Anterior cingulate cortex (tissue), 58 donors: Measurements from ENCODE around the gene TSPAN4.
A peak's percentile ranks its signal among the peaks of the same experiment; 100 is the strongest.

Experiments
- DNase-seq, 58 donors: peaks; one replicate each; lab custom pipeline; 2025; lab: John Stamatoyannopoulos, UW

TSPAN4 gene

DNA sequence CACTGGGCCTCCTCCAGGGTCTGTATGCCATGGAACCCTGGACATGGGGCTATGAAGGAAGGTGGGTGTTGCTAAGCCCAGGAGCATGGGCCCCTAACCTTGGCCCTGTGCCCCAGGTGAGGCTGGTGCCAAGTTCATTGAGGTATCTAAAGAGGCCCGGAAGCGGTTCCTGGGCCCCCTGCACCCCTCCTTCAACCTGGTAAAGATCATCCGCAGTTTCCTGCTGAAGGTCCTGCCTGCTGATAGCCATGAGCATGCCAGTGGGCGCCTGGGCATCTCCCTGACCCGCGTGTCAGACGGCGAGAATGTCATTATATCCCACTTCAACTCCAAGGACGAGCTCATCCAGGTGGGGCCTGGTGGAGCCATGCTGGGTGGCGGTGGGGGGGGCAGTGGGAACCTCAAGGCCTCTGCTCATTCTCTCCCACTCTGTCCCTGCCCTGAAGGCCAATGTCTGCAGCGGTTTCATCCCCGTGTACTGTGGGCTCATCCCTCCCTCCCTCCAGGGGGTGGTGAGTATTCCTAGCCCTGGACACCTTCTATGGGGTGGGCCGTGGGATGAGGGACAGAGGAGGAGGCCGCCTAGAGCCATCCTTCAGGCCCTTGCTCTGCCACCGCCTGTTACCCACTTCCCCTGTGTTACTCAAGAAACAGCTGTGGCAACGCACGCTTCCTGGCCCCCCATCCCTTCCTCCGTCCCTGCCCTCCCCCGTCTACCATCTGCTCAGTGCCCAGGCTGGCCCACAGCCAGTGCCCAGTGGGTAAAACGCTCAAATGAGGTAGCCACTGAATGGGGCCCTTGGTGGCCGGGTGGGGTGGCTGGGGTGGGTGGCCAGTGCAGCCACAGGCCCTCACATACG is 20.9 kb upstream of the TSPAN4 start:
- peak in 9 of 58 donors; percentile 20 to 46 (median 31) for DNase-seq

DNA sequence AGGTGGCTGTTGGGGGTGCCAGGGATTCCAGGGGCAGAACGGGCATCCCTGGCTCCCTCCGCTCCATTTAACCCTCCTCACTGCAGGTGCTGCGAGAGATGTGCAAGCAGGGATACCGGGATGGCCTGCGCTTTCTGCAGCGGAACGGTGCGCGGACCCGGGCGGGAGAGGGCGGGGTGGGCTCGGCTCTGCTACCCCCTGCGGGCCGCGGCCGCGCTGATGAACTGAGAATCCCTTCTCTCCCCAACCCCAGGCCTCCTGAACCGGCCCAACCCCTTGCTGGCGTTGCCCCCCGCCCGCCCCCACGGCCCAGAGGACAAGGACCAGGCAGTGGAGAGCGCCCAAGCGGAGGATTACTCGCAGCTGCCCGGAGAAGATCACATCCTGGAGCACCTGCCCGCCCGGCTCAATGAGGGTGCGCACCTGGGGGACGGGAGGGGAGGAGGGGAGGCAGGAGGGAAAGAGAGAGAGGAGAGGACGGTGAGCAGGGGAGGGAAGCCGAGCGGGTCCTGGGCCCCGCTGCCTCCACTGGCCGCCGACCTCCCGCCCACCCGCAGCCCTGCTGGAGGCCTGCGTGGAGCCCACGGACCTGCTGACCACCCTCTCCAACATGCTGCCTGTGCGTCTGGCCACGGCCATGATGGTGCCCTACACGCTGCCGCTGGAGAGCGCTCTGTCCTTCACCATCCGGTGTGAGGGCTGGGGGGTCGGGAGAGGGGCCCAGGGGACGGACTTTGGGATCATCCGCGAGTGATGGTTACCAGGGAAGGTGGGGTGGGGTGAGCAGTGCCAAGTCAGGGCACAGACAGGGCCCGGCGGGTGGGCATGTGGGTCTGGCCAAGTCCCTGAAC is 19.0 kb upstream of the TSPAN4 start:
- no peak for DNase-seq

DNA sequence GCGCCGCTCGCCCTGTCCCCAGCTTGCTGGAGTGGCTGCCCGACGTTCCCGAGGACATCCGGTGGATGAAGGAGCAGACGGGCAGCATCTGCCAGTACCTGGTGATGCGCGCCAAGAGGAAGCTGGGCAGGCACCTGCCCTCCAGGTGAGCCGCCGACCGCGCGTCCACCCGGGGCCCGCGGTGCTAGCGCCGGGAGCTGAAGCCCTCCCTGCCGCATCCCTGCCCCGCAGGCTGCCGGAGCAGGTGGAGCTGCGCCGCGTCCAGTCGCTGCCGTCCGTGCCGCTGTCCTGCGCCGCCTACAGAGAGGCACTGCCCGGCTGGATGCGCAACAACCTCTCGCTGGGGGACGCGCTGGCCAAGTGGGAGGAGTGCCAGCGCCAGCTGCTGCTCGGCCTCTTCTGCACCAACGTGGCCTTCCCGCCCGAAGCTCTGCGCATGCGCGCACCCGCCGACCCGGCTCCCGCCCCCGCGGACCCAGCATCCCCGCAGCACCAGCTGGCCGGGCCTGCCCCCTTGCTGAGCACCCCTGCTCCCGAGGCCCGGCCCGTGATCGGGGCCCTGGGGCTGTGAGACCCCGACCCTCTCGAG is 18.3 kb upstream of the TSPAN4 start:
- peak in 27 of 58 donors; percentile 19 to 67 (median 38) for DNase-seq

DNA sequence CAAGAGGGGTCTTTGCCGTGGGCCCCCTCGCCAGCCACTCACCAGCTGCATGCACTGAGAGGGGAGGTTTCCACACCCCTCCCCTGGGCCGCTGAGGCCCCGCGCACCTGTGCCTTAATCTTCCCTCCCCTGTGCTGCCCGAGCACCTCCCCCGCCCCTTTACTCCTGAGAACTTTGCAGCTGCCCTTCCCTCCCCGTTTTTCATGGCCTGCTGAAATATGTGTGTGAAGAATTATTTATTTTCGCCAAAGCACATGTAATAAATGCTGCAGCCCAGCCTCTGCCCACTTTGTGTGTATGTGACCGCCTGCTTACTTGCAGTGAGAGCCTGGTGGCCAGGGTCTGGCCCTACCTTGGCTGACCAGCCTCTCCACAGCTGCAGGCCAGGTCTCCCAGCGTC is 17.7 kb upstream of the TSPAN4 start:
- DNase-seq: no peak

DNA sequence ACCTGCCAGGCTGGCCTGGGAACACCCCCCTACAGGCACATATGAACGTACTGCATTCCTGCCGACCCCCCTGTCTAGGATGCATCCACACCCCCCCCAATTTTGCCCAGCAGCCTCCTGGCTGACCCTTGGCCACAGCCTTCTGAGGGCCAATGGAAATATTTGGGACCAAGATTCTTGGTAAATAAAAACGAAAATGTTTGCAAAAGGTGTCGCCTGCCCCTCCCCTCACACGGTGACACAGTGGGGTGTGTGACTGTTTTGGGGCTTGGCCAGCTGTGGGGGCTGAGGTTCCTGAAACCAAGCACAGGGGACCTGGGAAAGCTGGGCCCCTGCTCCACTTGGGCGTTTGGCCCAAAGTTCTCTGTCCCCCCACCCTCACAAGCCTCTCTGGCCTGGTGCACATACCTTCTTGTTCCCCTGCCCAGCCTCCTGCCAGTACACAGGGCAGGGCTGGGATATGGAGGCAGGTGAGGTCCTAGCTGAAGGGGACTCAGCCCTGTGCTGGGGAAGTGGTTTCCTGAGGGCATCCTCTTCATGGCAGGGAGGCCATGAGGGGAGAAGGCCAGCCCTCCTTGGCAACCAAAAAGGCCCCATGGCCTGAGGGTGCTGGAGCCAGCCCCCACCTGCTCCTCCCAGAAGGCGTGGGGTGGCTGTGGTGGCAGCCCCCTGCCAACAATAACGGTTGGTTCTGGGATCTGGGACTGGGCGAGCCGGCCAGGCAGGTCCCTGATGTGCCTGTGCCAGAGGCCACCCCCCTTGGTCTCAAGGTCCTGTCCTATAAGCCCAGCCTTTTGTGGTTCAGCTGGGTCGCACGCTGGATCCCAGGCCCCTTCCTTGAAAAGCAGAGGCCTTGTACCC is 17.1 kb upstream of the TSPAN4 start:
- no peak for DNase-seq

DNA sequence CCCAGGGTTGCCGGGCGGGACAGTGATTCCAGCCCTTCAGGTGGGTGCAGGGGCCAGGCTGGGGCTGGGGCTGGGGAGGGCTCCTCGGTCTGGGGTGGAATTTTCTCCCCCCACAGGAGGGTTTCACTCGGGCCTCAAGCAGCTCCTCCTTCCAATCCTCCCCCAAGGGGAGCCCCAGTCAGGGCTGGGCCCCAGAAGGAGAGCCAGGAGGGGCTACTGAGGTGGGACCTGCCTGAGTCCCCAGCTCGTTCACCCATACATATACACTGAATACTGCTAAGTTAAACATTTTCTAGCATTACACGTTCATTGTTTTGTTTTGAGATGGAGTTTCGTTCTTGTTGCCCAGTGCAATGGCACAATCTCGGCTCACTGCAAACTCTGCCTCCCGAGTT is 16.4 kb upstream of the TSPAN4 start:
- no peak for DNase-seq

DNA sequence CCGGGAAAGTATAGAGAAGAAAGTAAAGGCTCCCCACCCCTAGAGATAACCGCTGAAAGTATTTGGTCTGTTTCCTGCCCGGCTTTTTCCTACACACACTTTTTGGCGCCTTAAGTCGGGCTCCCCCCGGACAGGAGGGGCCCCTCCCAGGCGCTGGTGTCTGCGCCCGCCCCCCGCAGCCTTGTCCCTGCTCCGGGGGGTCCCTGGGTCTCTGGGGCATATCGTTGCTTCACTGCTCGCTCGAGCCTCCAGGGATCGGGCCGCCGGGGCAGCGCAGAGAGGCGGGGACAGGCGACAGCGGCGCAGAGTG is 15.9 kb upstream of the TSPAN4 start:
- DNase-seq: no peak

DNA sequence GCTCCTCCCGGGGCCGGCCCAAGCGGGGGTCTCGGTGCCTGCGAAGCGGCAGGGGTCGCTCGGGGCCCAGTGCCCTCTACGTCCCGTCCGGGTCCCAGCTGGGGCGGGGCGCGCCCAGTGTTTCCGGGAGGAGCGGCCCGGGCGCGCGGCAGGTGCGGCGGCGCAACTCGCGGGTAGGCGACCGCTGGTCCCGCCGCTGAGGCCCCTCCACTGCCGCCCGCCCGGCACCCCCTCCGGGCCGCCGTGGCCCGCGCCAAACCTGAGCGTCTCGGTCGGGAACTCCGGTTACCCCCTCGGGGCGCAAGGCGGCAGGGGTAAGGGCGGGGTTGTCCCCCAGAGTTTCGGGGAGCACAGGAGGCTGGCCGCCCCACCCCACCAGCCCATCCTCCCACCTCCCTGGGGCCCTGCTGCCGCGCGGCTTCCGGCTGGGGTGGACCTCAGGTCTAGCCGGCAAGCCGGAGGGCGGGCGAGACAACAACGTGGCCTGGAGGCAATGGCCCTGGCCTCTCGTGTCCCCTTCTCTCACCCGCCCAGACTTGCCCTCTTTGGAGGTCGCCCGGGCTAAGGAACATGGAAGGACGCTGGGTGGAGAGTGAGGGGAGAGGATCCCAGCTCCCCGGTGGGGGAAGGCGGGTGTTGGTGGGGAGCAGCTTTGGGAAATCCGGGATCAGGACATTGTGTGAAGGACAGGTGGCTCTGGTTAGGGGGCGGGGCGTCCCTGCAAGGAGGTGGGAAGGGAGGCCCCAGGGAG is 15.3 kb upstream of the TSPAN4 start:
- DNase-seq: no peak

DNA sequence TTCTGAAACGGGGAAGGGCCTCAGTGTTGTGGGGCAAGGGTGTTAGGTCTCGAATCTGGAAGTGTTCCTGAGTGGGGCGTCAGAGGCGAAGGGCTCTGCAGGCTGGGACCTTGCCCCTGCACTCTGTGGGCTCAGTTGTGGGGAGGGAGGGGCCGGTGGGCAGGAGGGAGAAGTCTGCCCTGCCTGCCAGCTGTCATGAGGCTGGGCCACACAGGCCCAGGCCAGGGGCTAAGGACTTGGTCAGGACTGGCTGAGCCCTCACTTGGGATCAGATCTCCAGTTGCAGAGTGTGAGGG is 14.8 kb upstream of the TSPAN4 start, which contains the start of gene CRACR2B:
Gene CRACR2B, plus strand, starts transcription at position 23 of the 296 bp plus-strand sequence. CDS start 689 bp downstream, outside the sequence.
- no peak for DNase-seq

DNA sequence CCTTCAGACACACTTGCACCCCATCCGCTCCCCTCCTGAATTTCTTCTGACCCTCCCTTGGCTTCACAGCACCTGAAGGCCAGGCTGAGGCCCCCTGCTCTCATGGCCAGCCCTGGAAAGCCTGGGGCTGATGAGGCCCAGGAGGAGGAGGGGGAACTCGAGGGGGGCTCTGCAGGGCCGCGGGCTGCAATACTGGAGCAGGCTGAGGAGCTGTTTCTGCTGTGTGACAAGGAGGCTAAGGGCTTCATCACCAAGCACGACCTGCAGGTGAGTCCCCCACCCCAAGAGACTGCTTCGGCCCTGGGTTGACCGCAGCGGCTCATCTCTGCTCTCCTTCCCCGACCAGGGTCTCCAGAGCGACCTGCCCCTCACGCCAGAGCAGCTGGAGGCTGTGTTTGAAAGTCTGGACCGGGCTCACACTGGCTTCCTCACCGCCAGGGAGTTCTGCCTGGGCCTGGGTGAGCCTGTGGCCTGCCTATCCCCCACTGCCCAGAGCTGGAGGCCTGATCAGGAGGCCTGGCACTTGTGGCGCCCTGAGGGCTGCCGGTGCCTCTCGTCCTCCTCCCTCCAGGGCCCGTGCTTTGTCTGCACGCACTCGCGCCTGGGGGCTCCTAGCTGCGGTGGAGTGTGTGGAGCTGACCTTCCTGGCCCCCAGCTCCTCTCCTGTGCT is 14.0 kb upstream of the TSPAN4 start:
- no peak for DNase-seq

DNA sequence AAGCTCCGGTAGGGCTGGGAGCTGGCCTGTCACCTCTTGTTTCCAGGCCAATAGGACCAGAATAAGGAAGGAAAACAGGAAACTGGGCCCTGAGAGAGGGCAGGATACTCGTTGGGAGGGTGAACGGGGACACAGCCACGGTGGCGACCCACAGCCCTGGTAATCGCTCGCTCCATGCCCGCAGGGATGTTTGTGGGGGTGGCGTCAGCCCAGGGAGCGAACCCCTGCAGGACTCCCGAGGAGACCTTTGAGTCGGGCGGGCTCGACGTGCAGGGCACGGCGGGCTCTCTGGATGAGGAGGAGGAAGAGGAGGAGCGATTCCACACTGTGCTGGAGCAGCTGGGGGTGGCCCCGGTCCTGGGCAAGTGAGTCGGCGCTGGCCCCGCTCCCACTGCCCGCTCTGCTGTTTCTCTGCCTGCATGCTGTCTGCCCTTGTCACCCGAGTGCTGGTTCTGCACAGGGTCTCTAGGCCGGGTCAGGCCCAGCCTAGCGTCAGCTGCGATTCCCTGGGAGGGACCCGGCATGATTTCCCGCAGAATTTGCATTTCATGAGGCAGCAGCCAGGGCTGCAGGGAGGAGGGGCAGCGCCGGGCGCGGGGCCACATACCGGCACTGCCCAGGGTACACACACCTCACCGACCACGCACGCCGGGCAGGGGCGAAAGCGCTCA is 13.3 kb upstream of the TSPAN4 start:
- no peak for DNase-seq

DNA sequence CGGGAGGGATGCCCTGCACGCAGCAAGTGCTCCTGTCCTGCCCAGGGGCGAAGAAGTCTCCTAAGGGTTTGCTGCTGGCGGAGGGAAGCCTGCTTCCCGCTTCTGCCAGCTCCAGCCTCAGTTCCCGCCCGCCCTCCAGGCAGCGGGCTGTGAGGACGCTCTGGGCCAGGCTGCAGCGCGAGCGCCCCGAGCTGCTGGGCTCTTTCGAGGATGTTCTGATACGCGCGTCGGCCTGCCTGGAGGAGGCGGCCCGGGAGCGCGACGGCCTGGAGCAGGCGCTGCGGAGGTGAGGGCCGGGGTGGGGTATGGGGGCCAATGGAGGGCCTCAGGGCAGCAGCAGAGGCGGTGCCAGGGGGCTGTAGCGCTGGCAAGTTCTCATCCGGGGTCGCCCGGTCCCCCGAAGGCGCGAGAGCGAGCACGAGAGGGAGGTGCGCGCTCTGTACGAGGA is 12.8 kb upstream of the TSPAN4 start:
- no peak for DNase-seq

DNA sequence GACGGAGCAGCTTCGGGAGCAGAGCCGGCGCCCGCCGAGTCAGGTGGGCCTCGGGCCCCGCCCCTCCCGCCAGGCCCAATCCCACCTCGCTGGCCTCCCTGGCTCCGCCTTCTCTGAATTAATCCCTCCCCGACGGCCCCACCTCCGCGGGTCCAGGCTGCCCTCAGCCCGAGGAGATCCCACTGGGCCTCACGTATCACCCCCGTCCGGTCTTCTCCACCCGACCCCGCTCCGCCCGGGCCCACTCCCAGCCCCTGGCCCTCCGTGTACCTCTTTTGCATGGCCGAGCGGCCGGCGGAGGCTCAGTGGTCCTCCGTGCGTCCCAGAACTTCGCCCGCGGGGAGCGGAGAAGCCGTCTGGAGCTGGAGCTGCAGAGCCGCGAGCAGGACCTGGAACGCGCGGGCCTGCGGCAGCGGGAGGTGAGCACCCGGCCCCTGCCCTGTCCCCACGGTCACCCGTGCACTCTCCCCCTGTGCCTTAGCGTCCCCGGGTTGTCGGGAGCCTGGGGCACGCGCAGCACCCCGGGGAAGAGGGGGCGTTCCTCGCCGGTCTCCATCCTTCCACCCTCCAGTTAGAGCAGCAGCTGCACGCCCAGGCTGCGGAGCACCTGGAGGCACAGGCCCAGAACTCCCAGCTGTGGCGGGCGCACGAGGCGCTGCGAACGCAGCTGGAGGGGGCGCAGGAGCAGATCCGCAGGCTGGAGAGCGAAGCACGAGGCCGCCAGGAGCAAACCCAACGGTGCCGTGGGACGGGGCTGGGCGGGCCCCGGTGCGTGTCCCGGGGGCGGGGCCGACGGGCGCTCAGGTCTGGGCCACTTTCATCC is 12.1 kb upstream of the TSPAN4 start:
- DNase-seq: peak in 9 of 58 donors; percentile 26 to 48 (median 35)

DNA sequence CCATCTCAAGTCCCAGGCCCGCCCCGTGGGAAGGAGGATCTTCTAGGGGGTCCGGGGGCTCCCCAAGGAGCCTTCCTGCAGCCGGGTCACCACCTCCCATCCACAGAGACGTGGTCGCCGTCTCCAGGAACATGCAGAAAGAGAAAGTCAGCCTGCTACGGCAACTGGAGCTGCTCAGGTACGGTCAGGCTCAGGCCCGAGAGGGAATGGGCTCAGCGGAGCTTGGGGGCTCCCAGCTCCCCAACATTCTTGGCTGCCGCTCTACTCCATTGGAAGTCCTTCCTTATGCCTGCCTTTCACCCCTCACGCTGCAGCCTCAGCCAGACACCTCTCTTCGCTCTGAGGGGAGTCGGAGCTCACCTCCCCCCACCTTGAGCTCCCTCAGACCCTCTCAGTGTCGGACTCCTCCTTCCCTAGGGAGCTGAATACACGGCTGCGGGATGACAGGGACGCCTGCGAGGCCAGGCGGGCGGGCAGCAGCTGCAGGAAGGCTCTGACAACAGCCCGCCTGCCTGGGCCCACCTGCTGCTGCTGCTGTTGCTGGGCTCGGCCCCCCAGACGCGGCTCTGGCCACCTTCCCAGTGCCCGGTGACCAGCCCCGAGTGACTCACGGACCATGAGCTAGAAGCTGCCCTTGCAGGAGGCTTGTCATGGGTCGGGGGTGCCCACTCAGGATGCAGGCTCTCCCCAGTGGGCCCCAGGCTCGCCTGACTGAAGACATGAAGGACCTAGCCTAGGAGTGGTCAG is 11.4 kb upstream of the TSPAN4 start:
- DNase-seq: no peak

DNA sequence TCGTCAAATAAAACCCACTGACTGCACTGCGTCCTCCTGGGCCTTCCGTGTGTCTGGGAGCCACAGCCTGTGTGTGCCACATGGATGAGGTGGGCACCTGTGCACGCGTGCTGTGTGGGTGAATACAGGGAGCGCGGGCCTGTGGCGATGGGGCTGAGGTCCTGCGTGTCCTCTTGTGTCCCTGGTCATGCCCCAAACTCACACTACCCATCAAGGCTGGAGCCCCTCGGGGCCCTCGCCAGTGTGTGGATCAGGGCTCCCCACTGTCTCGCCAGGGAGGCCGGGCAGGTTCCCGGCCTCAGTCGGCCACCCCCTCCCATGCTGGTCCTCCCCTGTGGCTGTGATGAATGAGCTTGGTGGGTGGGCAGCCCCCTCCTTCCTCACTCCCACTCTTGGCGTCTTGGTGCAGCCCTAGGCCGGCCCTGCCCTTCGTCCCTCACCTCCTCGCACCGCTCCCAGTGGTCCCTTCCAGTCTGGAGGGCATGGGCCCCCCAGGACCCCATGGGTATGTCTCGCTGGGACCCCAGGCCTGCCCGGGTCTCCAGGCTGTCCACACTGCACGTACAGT is 10.6 kb upstream of the TSPAN4 start:
- DNase-seq: no peak

DNA sequence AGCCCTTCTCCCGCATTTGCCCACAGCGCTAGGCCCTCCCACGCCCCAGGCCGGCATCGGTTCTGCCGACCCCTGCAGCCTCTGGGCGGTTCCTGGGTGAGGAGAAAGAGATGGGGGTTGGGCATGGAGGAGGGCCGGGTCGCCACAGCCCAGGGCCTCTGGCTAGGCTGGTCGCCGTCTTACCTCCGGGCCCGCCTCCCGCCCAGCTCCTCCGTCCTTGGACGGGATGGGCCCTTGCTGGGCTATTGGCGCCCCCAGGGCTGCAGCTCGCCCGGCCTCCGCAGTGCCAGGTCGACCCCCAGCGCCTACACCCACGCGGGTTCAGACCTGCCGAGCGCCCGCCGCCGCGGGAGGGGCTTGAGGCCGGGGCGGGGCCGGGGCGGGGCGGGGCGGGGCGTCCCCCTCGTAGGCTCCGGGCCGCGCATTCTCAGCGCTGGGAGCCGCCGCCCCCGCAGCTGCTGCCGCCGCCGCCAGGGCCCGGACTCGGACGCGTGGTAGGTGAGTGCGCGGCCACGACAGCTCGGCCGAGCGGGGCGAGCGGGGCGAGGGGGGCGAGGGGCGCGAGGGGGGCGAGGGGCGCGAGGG is 10.0 kb upstream of the TSPAN4 start, which contains the start of gene CD151:
Gene CD151, plus strand, starts transcription at position 424 of the 585 bp plus-strand sequence. CDS start 3,118 bp downstream, outside the sequence.
- peak in 3 of 58 donors; percentile 26 to 44 (median 35) for DNase-seq
